WTC11 (cell line): ENCODE results near the gene TNPO3.

ENCODE experiments used
- CREB1 ChIP-seq: sonication (generic); formaldehyde crosslinking; IDR thresholded peaks from 2 replicates; pipeline ENCODE4 v1.8.0; 2023; ENCODE audit warnings: mild to moderate bottlenecking, missing genetic modification reagents
- GABPB1 ChIP-seq: sonication (generic); formaldehyde crosslinking; IDR thresholded peaks from 2 replicates; pipeline ENCODE4 v1.8.1; 2023; ENCODE audit warnings: mild to moderate bottlenecking, missing genetic modification reagents
- RORB ChIP-seq: fragments of 250-450 bp; sonication (Bioruptor Pico); IDR thresholded peaks from 2 replicates; pipeline ENCODE4 v1.9.0; 2021; ENCODE audit warnings: mild to moderate bottlenecking
- ZNF121 ChIP-seq: sonication (generic); formaldehyde crosslinking; IDR thresholded peaks from 2 replicates; pipeline ENCODE4 v1.8.0; 2023; ENCODE audit warnings: missing genetic modification reagents
- TF ChIP-seq, protein P1 (sequence below): fragments of 200-600 bp; IDR thresholded peaks from 2 replicates; pipeline ENCODE4 v1.8.0; 2022; ENCODE audit warnings: antibody characterized with exemption
- TF ChIP-seq, protein P2 (sequence below): sonication (generic); formaldehyde crosslinking; IDR thresholded peaks from 2 replicates; pipeline ENCODE4 v1.8.0; 2022; ENCODE audit warnings: mild to moderate bottlenecking, missing genetic modification reagents
- TF ChIP-seq, protein P3 (sequence below): sonication (generic); formaldehyde crosslinking; IDR thresholded peaks from 2 replicates; pipeline ENCODE4 v1.8.1; 2023; ENCODE audit warnings: mild to moderate bottlenecking, missing genetic modification reagents, borderline replicate concordance
- TF ChIP-seq, protein P4 (sequence below): sonication (generic); formaldehyde crosslinking; IDR thresholded peaks from 2 replicates; pipeline ENCODE4 v1.8.0; 2022; ENCODE audit warnings: mild to moderate bottlenecking, missing genetic modification reagents

DNA sequence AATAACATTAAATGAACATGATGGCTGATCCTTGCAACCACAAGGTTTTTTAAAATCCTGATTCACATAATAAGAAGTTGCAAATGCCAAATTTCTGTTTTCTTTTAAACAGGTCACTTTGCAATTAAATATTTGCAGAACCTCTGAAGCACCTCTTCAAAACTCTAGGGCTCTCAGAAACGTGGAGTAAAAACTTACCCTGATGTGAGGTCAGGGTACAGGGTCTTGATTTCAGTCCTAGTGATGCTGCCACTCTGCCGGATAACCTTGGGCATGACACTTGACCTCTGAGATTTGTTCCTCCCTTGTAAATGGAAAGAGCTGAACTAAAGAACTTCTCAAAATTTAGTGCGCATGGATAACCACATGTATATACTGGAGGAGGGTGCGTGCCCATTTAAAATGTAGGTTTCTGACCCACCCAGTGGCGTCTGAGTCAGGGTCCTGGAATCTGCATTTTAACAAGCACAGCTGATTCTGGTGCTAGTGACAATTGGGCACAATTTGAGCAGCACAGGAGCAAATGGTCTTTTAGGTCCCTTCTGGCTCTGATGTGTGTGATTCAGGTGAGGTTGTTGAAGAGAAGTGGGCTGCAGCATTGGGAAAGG, 35.5 kb upstream of the TNPO3 start:
- no peak for TF ChIP-seq CREB1 (CRISPR knock-in tag)
- TF ChIP-seq, protein P1, sequence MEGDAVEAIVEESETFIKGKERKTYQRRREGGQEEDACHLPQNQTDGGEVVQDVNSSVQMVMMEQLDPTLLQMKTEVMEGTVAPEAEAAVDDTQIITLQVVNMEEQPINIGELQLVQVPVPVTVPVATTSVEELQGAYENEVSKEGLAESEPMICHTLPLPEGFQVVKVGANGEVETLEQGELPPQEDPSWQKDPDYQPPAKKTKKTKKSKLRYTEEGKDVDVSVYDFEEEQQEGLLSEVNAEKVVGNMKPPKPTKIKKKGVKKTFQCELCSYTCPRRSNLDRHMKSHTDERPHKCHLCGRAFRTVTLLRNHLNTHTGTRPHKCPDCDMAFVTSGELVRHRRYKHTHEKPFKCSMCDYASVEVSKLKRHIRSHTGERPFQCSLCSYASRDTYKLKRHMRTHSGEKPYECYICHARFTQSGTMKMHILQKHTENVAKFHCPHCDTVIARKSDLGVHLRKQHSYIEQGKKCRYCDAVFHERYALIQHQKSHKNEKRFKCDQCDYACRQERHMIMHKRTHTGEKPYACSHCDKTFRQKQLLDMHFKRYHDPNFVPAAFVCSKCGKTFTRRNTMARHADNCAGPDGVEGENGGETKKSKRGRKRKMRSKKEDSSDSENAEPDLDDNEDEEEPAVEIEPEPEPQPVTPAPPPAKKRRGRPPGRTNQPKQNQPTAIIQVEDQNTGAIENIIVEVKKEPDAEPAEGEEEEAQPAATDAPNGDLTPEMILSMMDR: no peak
- TF ChIP-seq GABPB1 (CRISPR knock-in tag): no peak
- TF ChIP-seq, protein P2, sequence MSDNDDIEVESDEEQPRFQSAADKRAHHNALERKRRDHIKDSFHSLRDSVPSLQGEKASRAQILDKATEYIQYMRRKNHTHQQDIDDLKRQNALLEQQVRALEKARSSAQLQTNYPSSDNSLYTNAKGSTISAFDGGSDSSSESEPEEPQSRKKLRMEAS (CRISPR knock-in tag): no peak
- TF ChIP-seq, protein P3, sequence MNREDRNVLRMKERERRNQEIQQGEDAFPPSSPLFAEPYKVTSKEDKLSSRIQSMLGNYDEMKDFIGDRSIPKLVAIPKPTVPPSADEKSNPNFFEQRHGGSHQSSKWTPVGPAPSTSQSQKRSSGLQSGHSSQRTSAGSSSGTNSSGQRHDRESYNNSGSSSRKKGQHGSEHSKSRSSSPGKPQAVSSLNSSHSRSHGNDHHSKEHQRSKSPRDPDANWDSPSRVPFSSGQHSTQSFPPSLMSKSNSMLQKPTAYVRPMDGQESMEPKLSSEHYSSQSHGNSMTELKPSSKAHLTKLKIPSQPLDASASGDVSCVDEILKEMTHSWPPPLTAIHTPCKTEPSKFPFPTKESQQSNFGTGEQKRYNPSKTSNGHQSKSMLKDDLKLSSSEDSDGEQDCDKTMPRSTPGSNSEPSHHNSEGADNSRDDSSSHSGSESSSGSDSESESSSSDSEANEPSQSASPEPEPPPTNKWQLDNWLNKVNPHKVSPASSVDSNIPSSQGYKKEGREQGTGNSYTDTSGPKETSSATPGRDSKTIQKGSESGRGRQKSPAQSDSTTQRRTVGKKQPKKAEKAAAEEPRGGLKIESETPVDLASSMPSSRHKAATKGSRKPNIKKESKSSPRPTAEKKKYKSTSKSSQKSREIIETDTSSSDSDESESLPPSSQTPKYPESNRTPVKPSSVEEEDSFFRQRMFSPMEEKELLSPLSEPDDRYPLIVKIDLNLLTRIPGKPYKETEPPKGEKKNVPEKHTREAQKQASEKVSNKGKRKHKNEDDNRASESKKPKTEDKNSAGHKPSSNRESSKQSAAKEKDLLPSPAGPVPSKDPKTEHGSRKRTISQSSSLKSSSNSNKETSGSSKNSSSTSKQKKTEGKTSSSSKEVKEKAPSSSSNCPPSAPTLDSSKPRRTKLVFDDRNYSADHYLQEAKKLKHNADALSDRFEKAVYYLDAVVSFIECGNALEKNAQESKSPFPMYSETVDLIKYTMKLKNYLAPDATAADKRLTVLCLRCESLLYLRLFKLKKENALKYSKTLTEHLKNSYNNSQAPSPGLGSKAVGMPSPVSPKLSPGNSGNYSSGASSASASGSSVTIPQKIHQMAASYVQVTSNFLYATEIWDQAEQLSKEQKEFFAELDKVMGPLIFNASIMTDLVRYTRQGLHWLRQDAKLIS: no peak
- TF ChIP-seq RORB (CRISPR knock-in tag): no peak
- TF ChIP-seq, protein P4, sequence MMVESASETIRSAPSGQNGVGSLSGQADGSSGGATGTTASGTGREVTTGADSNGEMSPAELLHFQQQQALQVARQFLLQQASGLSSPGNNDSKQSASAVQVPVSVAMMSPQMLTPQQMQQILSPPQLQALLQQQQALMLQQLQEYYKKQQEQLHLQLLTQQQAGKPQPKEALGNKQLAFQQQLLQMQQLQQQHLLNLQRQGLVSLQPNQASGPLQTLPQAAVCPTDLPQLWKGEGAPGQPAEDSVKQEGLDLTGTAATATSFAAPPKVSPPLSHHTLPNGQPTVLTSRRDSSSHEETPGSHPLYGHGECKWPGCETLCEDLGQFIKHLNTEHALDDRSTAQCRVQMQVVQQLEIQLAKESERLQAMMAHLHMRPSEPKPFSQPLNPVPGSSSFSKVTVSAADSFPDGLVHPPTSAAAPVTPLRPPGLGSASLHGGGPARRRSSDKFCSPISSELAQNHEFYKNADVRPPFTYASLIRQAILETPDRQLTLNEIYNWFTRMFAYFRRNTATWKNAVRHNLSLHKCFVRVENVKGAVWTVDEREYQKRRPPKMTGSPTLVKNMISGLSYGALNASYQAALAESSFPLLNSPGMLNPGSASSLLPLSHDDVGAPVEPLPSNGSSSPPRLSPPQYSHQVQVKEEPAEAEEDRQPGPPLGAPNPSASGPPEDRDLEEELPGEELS: no peak
- TF ChIP-seq ZNF121 (CRISPR knock-in tag): no peak
